Measurements from ENCODE around the gene SSH2.

- TF ChIP-seq, protein P1, sequence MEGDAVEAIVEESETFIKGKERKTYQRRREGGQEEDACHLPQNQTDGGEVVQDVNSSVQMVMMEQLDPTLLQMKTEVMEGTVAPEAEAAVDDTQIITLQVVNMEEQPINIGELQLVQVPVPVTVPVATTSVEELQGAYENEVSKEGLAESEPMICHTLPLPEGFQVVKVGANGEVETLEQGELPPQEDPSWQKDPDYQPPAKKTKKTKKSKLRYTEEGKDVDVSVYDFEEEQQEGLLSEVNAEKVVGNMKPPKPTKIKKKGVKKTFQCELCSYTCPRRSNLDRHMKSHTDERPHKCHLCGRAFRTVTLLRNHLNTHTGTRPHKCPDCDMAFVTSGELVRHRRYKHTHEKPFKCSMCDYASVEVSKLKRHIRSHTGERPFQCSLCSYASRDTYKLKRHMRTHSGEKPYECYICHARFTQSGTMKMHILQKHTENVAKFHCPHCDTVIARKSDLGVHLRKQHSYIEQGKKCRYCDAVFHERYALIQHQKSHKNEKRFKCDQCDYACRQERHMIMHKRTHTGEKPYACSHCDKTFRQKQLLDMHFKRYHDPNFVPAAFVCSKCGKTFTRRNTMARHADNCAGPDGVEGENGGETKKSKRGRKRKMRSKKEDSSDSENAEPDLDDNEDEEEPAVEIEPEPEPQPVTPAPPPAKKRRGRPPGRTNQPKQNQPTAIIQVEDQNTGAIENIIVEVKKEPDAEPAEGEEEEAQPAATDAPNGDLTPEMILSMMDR (IDR thresholded peaks at IDR 0.05) = no peak
- no peak for TF ChIP-seq POLR2A (IDR thresholded peaks at IDR 0.05)
Observed at GRCh38 chr17:29677824-29678223, 252.2 kb downstream of the SSH2 start.

Data from thyroid gland (tissue), 4 donors.